GM18526 (cell line): Measurements from ENCODE around the gene UBQLN2.

Experiments
- POLR2A ChIP-seq: IDR thresholded peaks from 3 replicates; pipeline ENCODE4 v1.6.1; 2011; ENCODE audit not compliant: insufficient read length; ENCODE audit errors: extremely low read depth

The UBQLN2 gene

DNA sequence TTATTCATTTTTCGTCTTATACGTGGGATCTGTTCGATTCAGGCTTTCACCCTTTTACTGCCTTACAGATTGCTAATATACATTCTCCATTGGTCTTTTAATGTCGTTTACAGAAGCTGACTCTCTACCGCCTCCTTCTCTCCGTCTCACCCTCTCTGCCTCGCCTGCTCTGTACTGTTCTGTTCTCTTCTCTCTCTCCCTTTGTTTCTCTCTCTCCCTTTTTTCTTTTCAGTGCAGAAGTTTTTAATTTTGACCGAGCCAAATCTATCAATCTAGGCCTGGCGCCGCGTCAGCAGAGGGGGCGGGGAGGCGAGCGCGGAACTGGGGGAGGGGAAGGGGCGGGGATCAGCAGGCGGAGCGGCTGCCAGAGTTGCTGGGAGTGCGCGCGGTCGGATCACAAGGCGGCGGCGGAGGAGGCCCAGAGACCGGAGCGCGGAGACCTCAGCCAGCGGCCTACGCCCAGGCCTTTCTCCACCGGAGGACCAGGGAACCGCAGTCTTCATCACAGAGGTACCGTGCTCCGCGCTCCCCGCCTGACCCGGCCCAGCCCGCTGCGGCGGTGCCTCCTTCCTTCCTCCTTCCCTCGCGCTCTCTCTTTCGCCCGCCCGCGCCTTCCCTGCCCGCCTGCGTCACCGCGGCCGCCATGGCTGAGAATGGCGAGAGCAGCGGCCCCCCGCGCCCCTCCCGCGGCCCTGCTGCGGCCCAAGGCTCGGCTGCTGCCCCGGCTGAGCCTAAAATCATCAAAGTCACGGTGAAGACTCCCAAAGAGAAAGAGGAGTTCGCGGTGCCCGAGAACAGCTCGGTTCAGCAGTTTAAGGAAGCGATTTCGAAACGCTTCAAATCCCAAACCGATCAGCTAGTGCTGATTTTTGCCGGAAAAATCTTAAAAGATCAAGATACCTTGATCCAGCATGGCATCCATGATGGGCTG is at the start of gene UBQLN2:
UBQLN2 (plus strand) TSS at position 397 of the 931 bp plus-strand sequence; CDS start at position 644, 247 bp downstream.
- peak; percentile 66 for TF ChIP-seq POLR2A

DNA sequence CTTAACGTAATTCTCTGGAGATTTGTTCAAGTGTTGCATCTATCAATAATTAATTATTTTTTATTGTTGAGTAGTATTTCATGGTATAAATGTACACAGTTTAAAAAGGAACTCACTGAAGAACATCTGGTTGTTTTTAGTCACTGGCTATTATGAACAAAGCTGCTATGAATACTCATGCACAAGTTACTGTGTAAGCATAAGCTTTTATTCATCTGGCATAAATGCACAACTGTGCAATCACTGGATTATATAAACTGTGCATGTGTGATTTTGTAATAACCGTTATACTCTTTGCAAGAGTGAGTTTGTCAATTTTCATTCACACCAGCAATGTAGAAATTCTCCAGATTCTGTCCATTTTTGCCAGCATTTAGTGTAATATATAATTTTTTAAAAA is 43.8 kb upstream of the UBQLN2 start:
- TF ChIP-seq POLR2A = no peak

DNA sequence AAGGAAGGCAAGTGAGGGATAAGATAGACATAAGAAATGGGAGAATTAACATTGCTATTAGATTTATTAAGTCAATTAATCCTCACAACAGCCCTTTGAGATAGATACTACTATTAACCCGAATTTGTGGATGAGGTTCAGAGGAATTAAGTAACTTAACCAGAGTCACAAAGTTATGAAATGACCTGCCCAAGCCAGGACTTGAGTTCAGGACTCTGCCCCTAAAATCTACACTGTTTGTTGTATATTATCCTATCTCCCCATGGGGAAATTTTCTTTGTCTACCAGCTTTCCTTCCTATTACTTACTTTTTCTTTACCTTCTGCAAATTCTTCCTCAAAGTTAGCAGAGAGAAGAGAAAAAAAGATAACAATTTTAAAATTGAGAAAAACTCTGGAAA is 33.4 kb upstream of the UBQLN2 start:
- TF ChIP-seq POLR2A = no peak

DNA sequence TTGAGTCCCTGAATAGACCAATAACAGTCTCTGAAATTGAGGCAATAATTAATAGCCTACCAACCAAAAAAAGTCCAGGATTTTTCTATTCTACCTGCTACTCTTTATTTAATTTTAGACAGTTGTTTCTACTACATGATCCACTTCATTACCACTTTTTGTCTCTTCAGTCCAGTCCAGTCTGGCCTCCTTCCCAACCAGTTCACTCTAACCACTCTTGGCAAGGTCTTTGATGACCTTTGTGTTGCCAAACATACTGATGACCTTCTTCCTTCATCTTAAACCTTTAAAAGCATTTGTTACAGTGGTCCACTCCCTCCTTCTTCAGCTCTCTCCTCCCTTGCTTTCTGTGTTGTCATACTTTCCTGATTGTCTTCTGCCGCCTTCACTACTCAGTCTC is 12.8 kb upstream of the UBQLN2 start:
- TF ChIP-seq POLR2A = no peak

DNA sequence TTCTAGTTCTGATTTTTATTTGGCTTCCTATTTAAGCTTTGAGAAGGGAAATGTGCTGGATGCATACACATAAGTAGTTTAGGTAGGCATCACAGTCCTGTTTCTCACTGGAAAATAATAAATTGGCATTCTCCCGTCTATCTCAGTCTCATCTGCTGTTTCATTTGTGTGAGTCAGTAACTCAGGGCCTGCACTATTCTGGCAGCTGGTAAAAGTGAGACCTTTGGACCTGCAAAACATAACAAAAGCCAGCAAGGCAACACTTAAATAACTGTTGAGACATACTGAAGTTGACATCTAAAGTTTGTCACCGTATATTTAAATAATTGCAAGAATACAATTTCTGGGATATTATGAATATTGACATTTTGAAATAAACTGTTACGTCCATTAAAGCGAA is 8.6 kb upstream of the UBQLN2 start:
- no peak for TF ChIP-seq POLR2A

DNA sequence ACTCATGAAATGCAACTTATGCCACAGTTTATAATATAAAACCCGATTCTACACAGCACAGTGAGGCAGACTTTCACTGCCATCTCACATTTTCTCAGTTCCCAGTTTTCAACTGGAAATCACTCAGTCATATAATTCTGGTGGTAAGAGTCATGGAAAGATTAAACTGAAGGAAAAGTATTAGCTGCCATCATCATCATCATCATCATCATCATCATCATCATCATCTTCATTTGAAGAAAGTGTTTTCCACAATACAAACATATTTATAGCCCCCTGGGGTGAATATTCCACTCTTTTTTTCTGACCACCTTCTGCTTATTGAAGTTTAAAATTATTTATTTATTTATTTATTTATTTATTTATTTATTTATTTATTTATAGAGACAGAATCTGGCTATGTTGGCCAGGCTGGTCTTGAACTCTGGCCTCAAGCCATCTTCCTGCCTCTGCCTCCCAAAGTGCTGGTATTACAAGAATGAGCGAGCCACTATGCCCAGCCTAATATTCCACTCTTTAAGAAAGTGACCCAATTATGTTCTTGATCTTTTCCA is 6.0 kb upstream of the UBQLN2 start:
- no peak for TF ChIP-seq POLR2A

DNA sequence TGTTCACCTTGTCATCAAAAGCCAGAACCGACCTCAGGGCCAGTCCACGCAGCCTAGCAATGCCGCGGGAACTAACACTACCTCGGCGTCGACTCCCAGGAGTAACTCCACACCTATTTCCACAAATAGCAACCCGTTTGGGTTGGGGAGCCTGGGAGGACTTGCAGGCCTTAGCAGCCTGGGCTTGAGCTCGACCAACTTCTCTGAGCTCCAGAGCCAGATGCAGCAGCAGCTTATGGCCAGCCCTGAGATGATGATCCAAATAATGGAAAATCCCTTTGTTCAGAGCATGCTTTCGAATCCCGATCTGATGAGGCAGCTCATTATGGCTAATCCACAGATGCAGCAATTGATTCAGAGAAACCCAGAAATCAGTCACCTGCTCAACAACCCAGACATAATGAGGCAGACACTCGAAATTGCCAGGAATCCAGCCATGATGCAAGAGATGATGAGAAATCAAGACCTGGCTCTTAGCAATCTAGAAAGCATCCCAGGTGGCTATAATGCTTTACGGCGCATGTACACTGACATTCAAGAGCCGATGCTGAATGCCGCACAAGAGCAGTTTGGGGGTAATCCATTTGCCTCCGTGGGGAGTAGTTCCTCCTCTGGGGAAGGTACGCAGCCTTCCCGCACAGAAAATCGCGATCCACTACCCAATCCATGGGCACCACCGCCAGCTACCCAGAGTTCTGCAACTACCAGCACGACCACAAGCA is 898 bp downstream of the UBQLN2 start:
- no peak for TF ChIP-seq POLR2A

DNA sequence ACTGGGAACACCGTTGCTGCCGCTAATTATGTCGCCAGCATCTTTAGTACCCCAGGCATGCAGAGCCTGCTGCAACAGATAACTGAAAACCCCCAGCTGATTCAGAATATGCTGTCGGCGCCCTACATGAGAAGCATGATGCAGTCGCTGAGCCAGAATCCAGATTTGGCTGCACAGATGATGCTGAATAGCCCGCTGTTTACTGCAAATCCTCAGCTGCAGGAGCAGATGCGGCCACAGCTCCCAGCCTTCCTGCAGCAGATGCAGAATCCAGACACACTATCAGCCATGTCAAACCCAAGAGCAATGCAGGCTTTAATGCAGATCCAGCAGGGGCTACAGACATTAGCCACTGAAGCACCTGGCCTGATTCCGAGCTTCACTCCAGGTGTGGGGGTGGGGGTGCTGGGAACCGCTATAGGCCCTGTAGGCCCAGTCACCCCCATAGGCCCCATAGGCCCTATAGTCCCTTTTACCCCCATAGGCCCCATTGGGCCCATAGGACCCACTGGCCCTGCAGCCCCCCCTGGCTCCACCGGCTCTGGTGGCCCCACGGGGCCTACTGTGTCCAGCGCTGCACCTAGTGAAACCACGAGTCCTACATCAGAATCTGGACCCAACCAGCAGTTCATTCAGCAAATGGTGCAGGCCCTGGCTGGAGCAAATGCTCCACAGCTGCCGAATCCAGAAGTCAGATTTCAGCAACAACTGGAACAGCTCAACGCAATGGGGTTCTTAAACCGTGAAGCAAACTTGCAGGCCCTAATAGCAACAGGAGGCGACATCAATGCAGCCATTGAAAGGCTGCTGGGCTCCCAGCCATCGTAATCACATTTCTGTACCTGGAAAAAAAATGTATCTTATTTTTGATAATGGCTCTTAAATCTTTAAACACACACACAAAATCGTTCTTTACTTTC is 1.8 kb downstream of the UBQLN2 start:
- no peak for TF ChIP-seq POLR2A

DNA sequence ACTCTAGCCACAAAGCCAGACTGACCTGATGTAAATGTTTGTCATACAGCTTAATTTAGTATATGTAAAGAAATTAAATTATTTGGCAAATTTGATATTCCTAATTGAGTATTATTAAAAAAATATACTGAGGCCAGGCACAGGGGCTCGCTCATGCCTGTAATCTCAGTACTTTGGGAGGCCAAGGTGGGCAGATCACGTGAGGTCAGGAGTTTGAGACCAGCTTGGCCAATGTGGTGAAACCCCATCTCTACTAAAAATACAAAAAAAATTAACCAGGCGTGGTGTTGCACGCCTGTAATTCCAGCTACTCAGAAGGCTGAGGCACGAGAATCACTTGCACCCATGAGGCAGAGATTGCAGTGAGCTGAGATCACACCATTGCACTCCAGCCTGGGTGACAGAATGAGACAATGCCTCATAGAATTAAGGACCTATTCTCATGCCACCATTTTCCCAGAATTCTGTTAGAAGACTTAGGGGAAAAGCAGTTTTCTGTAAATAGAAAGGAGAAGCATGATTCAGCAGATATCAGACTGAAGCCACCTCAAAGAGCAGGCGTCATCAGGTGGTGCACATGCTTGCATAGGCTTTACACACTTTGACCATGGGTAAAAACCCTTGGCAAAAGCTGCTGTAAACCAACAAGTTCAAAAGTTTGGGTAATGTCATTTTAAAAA is 6.1 kb downstream of the UBQLN2 start:
- no peak for TF ChIP-seq POLR2A

DNA sequence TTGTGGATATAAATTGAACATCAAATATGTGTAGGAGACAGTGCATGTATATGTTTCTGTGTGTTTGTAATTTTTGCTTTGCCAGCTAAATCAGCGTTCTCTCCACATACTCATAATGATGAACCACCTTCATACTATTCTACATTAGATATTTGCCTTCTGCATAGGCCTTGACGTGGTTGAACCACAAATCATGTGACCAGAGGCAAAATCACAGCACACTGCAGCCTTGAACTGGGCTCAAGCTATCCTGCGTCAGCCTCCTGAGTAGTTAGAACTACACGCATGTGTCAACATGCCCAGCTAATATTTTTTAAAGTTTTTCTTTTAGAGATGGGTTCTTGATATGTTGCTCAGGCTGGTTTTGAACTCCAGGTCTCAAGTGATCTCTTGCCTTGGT is 9.5 kb downstream of the UBQLN2 start:
- no peak for TF ChIP-seq POLR2A

DNA sequence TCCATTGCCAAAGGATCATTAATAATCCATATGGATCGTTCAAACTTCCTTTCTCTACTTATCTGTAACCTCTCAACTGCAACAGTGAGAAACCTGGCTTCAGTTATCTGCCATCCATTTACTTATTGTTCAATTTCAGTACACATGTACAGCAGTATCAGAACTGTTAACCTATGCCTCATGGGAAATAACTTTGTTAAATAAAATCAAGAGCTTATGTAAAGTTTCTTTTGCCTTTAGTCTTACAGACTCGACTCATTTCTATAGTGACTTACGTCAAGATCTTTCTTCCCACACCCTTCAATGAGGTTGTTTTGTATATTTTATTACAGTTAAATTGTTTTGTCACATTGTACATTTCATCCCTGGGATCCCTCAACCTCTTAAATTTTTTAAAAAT is 11.4 kb downstream of the UBQLN2 start:
- TF ChIP-seq POLR2A = no peak

DNA sequence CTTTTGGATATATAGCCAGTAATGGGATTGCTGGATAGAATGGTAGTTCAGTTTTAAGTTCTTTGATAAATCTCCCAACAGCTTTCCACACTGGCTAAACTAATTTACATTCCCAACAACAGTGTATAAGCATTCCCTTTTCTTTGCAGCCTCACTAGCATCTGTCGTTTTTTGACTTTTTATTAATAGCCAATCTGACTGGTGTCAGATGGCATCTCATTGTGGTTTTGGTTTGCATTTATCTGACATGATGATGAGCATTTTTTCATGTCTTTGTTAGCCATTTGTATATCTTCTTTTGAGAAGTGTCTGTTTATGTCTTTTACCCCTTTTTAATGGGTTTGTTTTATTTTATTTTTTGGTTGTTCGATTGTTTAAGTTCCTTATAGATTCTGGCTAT is 13.3 kb downstream of the UBQLN2 start:
- TF ChIP-seq POLR2A = no peak

DNA sequence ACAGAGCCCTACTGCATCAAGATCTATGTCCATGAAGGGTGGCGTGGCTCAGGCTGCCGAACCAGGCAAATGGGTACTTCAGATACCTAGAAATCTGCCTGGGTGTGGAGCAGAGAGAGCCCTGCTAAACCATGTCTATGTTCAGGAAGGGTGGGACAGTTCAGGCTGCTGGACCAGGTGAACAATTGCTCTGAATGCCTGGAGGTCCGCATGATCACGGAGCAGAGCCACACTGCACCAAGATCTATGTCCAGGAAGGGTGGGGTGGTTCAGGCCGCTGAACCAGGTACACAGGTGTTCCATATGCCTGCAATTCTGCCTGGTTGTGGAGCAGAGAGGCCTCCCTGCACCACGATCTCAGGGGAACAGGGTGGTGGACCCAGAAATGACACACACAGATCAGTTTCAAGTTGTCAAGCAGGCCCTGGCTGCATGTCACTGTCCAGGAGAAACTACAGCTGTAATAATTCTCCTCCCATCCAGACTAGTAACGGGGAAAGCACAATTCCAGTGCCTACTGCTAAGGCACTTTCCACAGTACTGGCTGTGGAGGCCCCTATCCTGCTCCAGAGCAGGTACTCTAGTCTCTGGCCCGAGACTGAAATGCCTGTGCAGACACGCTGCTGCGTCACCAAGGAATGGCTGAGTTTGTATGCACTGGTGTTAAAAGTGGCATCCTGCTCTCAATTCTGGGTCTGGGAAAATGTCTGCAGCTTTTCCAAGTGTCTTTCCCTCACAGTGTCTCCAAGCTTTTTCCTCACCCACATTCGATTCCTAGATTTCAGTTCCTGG is 25.2 kb downstream of the UBQLN2 start:
- TF ChIP-seq POLR2A = no peak

DNA sequence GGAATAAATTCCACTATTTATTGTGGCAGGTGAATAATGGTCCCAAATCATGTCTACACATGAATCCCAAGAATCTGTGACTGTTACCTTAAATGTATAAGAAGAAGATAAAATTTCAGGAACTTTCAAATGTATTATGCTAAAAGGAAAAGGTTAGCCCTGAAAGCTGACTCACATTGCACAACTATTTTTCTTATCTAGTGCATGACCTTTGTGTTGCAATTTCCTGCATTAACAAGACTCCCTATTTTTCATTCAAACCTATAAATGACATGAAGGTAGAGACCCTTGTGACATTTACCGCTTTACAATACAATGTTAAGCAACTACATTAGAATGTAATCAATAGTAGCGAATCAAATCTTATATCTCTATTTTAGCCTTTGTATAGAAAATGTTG is 36.7 kb downstream of the UBQLN2 start:
- TF ChIP-seq POLR2A = no peak
